Esophagus squamous epithelium (tissue), 5 donors: ENCODE results near the gene PLAC9. TPM values are rescaled to one million over a fixed set of nuclear protein-coding genes. Genes with fewer than 3 reads are reported as not detected.
"Not testable (repeated sequence)": the region's sequence is repeated elsewhere in the genome, so short reads cannot be mapped to it uniquely, and the experiment has no call there.

Source experiments
- DNase-seq: peaks from one replicate; lab custom pipeline; 2025; lab: John Stamatoyannopoulos, UW
- H3K27ac ChIP-seq, 4 donors: fragments of 200-600 bp; sonication (generic); one replicate each; pipeline ENCODE4 v1.5.1; 2016 to 2019; ENCODE audit warnings: mild to moderate bottlenecking in 1 of 4
- H3K27me3 ChIP-seq, 4 donors: fragments of 200-600 bp; sonication (generic); 1 replicate in 3 of 4; 2 replicates in 1 of 4; pipeline versions ENCODE4 v1.5.1 to v1.6.0; 2017 to 2021; ENCODE audit warnings: antibody characterized with exemption in 1 of 4
- H3K36me3 ChIP-seq, 3 donors: fragments of 200-600 bp; sonication (generic); one replicate each; pipeline ENCODE4 v1.5.1; 2016 to 2019
- H3K4me1 ChIP-seq, 3 donors: fragments of 200-600 bp; sonication (generic); one replicate each; pipeline ENCODE4 v1.5.1; 2017 to 2019
- H3K4me3 ChIP-seq, 4 donors: fragments of 200-600 bp; sonication (generic); 1 replicate in 3 of 4; 2 replicates in 1 of 4; pipeline ENCODE4 v1.5.1; 2016 to 2019; ENCODE audit warnings: mild to moderate bottlenecking in 2 of 4, moderate library complexity in 1 of 4
- H3K9me3 ChIP-seq, 3 donors: fragments of 200-600 bp; sonication (generic); one replicate each; pipeline ENCODE4 v1.5.1; 2016 to 2019
- CTCF ChIP-seq, 6 experiments: fragments of 450-650 bp in 4 of 6; fragments of 200-600 bp in 2 of 6; sonication (generic) in 2 of 6; IDR thresholded peaks; one replicate each; pipeline ENCODE4 v1.5.1; 2016 to 2019; ENCODE audit warnings: antibody characterized with exemption in 6 of 6, mild to moderate bottlenecking in 4 of 6, moderate library complexity in 4 of 6
- POLR2A ChIP-seq, 4 donors: fragments of 450-650 bp; IDR thresholded peaks; one replicate each; pipeline ENCODE4 v1.6.1; 2017; ENCODE audit warnings: antibody characterized with exemption in 4 of 4, mild to moderate bottlenecking in 4 of 4, moderate library complexity in 3 of 4
- WGBS, 2 donors: methylation state at CpG; one replicate each; pipeline ENCODE4 v1.1.5; 2018; 5-methylcytosine and 5-hydroxymethylcytosine counted together
- intact Hi-C: fragments of 100-400 bp; cut with DNase I; formaldehyde crosslinking; loops from one replicate; pipeline ENCODE4 v1.15.0; 2022
- total RNA-seq, 4 donors: library from RNA; depleted of rRNA; stranded (reverse); fragments of >200 nt; gene quantifications; one replicate each; pipeline ENCODE4 v1.1.0, GENCODE V29; 2016
- donor health status: DM: yes; HTN: yes; CAD: no.

Gene PLAC9
- total RNA-seq, 4 donors from 2014 or later = 2.7 to 22.1 (median 3.0) TPM

- peaks cover 4 to 52% (median 28%) of the 10 kb centered on the region in 3 donors for H3K4me1 ChIP-seq
These were observed 676 bp downstream of the PLAC9 start for GRCh38 chr10:80133206-80133605.

GRCh38 chr10:80133687-80134086, 1.2 kb downstream of the PLAC9 start:
- H3K36me3 ChIP-seq, intact Hi-C loops, DNase-seq, H3K9me3 ChIP-seq: not testable (repeated sequence)
- Histone ChIP-seq H3K4me1 (peaks cover 4 to 57% (median 28%) of the 10 kb centered on the region in 3 donors), H3K27me3 (peaks cover 0 to 56% (median 0%) of the 10 kb centered on the region in 4 donors), H3K27ac (peak overlapping the region; percentile 65 to 91 (median 82)), H3K4me3 (peak overlapping the region in 3 of 4 donors; percentile 42 to 67 (median 50))
- WGBS, 2 donors = 36 to 55% methylated on average over 8 to 9 of the region's 9 CpGs

More at GRCh38 chr10:80133206-80133605, 676 bp downstream of the PLAC9 start:
- Histone ChIP-seq H3K36me3 (no peaks in the 10 kb centered on the region), H3K4me3 (peak overlapping the region; percentile 17 to 67 (median 46)), H3K27ac (peak overlapping the region; percentile 65 to 91 (median 82)), H3K9me3 (no peaks in the 10 kb centered on the region), H3K27me3 (peaks cover 0 to 56% (median 0%) of the 10 kb centered on the region in 4 donors)
- intact Hi-C loops = no loop called here
- no peak for DNase-seq
- TF ChIP-seq POLR2A (IDR thresholded peaks at IDR 0.05) (peak in 1 of 4 donors; percentile 30), CTCF (IDR thresholded peaks at IDR 0.05) (peak in 1 of 6 experiments; percentile 8)
- 12 to 33% methylated on average over 5 to 6 of the region's 6 CpGs for WGBS, 2 donors

- TF ChIP-seq POLR2A (IDR thresholded peaks at IDR 0.05) (no peak), CTCF (IDR thresholded peaks at IDR 0.05) (no peak)
- H3K4me3 ChIP-seq = peak overlapping the region in 1 of 4 donors; percentile 12
- H3K27me3 ChIP-seq = peaks cover 0 to 68% (median 0%) of the 10 kb centered on the region in 4 donors
- intact Hi-C loops = no loop called here
- 20 to 27% methylated on average over 2 to 5 of the region's 8 CpGs for WGBS, 2 donors
- no peak for DNase-seq
- peak overlapping the region in 3 of 4 donors; percentile 65 to 81 (median 81) for H3K27ac ChIP-seq
- H3K4me1 ChIP-seq = peaks cover 4 to 58% (median 28%) of the 10 kb centered on the region in 3 donors
- H3K36me3 ChIP-seq = no peaks in the 10 kb centered on the region
- no peaks in the 10 kb centered on the region for H3K9me3 ChIP-seq
These were observed 3.6 kb downstream of the PLAC9 start for GRCh38 chr10:80136134-80136571.

GRCh38 chr10:80137031-80137862, 4.7 kb downstream of the PLAC9 start:
- 72 to 89% methylated on average over 8 to 13 of the region's 14 CpGs for WGBS, 2 donors
- H3K4me3 ChIP-seq = no peak overlapping the region
- peaks cover 0 to 69% (median 0%) of the 10 kb centered on the region in 4 donors for H3K27me3 ChIP-seq
- peak overlapping the region; percentile 54 to 88 (median 70) for H3K27ac ChIP-seq
- H3K4me1 ChIP-seq = peaks cover 4 to 54% (median 27%) of the 10 kb centered on the region in 3 donors
- no peak for TF ChIP-seq POLR2A (IDR thresholded peaks at IDR 0.05)
- no peak for TF ChIP-seq CTCF (IDR thresholded peaks at IDR 0.05)
- intact Hi-C loops = no loop called here
- H3K9me3 ChIP-seq = no peaks in the 10 kb centered on the region
- DNase-seq = no peak
- H3K36me3 ChIP-seq = no peaks in the 10 kb centered on the region

- H3K9me3 ChIP-seq = no peaks in the 10 kb centered on the region
- no peaks in the 10 kb centered on the region for H3K36me3 ChIP-seq
- H3K4me1 ChIP-seq = peaks cover 0 to 48% (median 21%) of the 10 kb centered on the region in 3 donors
- H3K27me3 ChIP-seq = peaks cover 0 to 62% (median 0%) of the 10 kb centered on the region in 4 donors
- H3K27ac ChIP-seq = peak overlapping the region in 3 of 4 donors; percentile 54 to 88 (median 81)
- intact Hi-C loops = no loop called here
- WGBS, 2 donors = 47 to 55% methylated on average over 4 of the region's 4 CpGs
- no peak overlapping the region for H3K4me3 ChIP-seq
- TF ChIP-seq CTCF (IDR thresholded peaks at IDR 0.05) = no peak
- TF ChIP-seq POLR2A (IDR thresholded peaks at IDR 0.05) = no peak
- no peak for DNase-seq
These were observed 5.4 kb downstream of the PLAC9 start for GRCh38 chr10:80137920-80138319.
